ENCODE data around the gene CKAP5.

DNA sequence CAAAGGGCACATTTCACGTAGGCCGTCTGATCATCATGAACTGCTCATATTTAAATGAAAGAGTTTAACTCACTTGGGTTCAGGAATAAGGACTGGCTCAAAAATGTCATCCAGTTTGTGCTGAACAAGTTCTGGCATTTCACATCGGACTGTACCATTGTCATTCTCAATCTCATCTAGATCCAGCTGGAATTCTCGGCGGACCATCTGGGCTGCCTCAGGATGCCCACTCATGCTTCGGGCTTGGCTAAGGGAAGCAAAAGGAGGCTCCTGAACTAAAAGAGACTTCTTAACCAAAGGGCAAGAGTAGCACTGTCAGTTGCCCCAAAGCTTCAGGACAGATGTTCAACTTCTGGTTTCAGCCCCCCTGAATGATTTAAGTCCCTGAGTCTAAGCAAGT is 86.9 kb downstream of the CKAP5 start:
- TF ChIP-seq, protein P1, sequence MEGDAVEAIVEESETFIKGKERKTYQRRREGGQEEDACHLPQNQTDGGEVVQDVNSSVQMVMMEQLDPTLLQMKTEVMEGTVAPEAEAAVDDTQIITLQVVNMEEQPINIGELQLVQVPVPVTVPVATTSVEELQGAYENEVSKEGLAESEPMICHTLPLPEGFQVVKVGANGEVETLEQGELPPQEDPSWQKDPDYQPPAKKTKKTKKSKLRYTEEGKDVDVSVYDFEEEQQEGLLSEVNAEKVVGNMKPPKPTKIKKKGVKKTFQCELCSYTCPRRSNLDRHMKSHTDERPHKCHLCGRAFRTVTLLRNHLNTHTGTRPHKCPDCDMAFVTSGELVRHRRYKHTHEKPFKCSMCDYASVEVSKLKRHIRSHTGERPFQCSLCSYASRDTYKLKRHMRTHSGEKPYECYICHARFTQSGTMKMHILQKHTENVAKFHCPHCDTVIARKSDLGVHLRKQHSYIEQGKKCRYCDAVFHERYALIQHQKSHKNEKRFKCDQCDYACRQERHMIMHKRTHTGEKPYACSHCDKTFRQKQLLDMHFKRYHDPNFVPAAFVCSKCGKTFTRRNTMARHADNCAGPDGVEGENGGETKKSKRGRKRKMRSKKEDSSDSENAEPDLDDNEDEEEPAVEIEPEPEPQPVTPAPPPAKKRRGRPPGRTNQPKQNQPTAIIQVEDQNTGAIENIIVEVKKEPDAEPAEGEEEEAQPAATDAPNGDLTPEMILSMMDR (optimal IDR thresholded peaks at IDR 0.05 in 1 of 3, IDR thresholded peaks at IDR 0.05 in 1 of 3, conservative IDR thresholded peaks at IDR 0.05 in 1 of 3; ENCODE audit: extremely low read depth in 1 of 3, insufficient read depth in 2 of 3, low read length in 3 of 3): no peak
- TF ChIP-seq EZH2 (IDR thresholded peaks at IDR 0.05; ENCODE audit: low read length): no peak
